Bronchial epithelial cell (primary cell): ENCODE results near the gene DOCK1. TPM values are rescaled to one million over a fixed set of nuclear protein-coding genes. Genes with fewer than 3 reads are reported as not detected.

Experiments used
- DNase-seq: peaks from one replicate; pipeline ENCODE4 v3.0.0-alpha.2; 2010; ENCODE audit warnings: low read depth
- FAIRE-seq: peaks from 2 replicates; lab custom pipeline; 2011; peaks lifted over from hg19 to GRCh38; lab: Jason Lieb, UNC
- H3K27me3 ChIP-seq: 2 replicates; pipeline ENCODE4 v1.5.1; 2011; ENCODE audit warnings: low read length; ENCODE audit not compliant: control insufficient read depth, insufficient read depth
- H3K36me3 ChIP-seq: 2 replicates; pipeline ENCODE4 v1.5.1; 2011; ENCODE audit warnings: low read length; ENCODE audit not compliant: control insufficient read depth, insufficient read depth
- H3K4me3 ChIP-seq: 2 replicates; pipeline ENCODE4 v1.5.1; 2011; ENCODE audit warnings: mild to moderate bottlenecking, low read depth, low read length, control low read depth
- total RNA-seq: library from RNA; depleted of rRNA; stranded (reverse); fragments of >200 nt; gene quantifications from 2 replicates; pipeline ENCODE4 v1.2.1, GENCODE V29; 2014
- TF ChIP-seq, protein P1 (sequence below): IDR thresholded peaks from 2 replicates; pipeline ENCODE4 v1.5.1; 2011; ENCODE audit warnings: mild to moderate bottlenecking, moderate library complexity, low read length, control low read depth, inconsistent platforms; ENCODE audit not compliant: insufficient read depth, severe bottlenecking

The DOCK1 gene
- total RNA-seq, 1 donor from 2014 or later: 173 TPM

GRCh38 chr10:127129104-127129503, 223.9 kb downstream of the DOCK1 start:
- DNase-seq (no peak), FAIRE-seq (no peak)
- Histone ChIP-seq H3K36me3 (peaks cover 13% of the 10 kb centered on the region), H3K4me3 (no peak overlapping the region), H3K27me3 (no peaks in the 10 kb centered on the region)
- TF ChIP-seq, protein P1, sequence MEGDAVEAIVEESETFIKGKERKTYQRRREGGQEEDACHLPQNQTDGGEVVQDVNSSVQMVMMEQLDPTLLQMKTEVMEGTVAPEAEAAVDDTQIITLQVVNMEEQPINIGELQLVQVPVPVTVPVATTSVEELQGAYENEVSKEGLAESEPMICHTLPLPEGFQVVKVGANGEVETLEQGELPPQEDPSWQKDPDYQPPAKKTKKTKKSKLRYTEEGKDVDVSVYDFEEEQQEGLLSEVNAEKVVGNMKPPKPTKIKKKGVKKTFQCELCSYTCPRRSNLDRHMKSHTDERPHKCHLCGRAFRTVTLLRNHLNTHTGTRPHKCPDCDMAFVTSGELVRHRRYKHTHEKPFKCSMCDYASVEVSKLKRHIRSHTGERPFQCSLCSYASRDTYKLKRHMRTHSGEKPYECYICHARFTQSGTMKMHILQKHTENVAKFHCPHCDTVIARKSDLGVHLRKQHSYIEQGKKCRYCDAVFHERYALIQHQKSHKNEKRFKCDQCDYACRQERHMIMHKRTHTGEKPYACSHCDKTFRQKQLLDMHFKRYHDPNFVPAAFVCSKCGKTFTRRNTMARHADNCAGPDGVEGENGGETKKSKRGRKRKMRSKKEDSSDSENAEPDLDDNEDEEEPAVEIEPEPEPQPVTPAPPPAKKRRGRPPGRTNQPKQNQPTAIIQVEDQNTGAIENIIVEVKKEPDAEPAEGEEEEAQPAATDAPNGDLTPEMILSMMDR: no peak

GRCh38 chr10:127132451-127132850, 227.2 kb downstream of the DOCK1 start:
- Histone ChIP-seq H3K27me3 (no peaks in the 10 kb centered on the region), H3K4me3 (no peak overlapping the region), H3K36me3 (peaks cover 6% of the 10 kb centered on the region)
- TF ChIP-seq, protein P1: no peak
- FAIRE-seq: no peak
- DNase-seq: no peak

- Histone ChIP-seq H3K27me3 (no peaks in the 10 kb centered on the region), H3K4me3 (no peak overlapping the region), H3K36me3 (peaks cover 7% of the 10 kb centered on the region)
- DNase-seq (no peak), FAIRE-seq (no peak)
- TF ChIP-seq, protein P1: no peak
These were observed 228.0 kb downstream of the DOCK1 start for GRCh38 chr10:127133225-127133624.

- no peaks in the 10 kb centered on the region for H3K27me3 ChIP-seq
- no peak overlapping the region for H3K4me3 ChIP-seq
- DNase-seq: no peak
- FAIRE-seq: no peak
- TF ChIP-seq, protein P1: no peak
- peaks cover 7% of the 10 kb centered on the region for H3K36me3 ChIP-seq
These were observed 228.7 kb downstream of the DOCK1 start for GRCh38 chr10:127133672-127134500.

DNA sequence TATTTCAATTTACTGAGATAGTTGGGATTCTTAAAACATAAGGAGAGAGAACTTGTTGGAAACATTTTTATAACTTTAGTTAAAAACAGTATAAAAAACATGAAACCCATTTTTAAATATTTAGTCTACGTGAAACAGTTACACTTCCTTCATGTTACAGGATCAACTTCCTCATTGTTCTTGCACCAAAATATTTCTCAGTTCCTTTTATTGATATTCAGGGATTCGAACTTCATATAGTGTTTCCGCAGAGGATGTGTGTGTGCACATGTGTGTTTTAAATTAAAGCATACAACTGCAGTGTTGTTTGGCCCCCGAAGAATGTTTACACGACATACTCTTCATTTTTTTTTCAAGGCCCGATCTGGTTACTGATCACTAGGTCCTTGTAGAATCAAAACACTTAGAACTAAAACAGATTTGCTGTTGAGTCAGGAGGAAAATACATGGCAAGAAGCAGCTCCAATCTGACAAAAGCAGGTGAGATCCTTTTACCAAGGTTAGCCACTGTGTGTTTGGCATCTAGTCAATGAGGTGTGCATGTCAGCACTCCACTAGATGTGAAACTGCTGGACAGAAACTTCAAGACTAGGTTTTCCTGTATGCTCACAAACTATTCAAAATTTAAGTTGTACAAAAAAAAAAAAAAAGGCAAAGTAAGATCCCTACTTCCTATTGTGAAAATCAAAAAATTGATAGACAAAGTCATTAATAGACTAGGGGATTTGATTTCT, 230.8 kb downstream of the DOCK1 start:
- TF ChIP-seq, protein P1: no peak
- no peak overlapping the region for H3K4me3 ChIP-seq
- DNase-seq (no peak), FAIRE-seq (no peak)
- H3K27me3 ChIP-seq: no peaks in the 10 kb centered on the region
- H3K36me3 ChIP-seq: peaks cover 5% of the 10 kb centered on the region
